Peyer's patch (tissue), 4 donors: ENCODE measurements around the gene ZNF444.
"Not testable (repeated sequence)": the region's sequence is repeated elsewhere in the genome, so short reads cannot be mapped to it uniquely, and the experiment has no call there.

Source experiments
- CTCF ChIP-seq, 6 experiments: fragments of 450-650 bp in 4 of 6; fragments of 200-600 bp in 2 of 6; sonication (generic) in 1 of 6; IDR thresholded peaks; one replicate each; pipeline ENCODE4 v1.5.1; 2017 to 2019; ENCODE audit warnings: antibody characterized with exemption in 6 of 6, mild to moderate bottlenecking in 3 of 6, moderate library complexity in 1 of 6
- POLR2A ChIP-seq, 2 donors: fragments of 450-650 bp; IDR thresholded peaks; one replicate each; pipeline ENCODE4 v1.5.1; 2017; ENCODE audit warnings: antibody characterized with exemption in 2 of 2, mild to moderate bottlenecking in 2 of 2, moderate library complexity in 2 of 2

DNA sequence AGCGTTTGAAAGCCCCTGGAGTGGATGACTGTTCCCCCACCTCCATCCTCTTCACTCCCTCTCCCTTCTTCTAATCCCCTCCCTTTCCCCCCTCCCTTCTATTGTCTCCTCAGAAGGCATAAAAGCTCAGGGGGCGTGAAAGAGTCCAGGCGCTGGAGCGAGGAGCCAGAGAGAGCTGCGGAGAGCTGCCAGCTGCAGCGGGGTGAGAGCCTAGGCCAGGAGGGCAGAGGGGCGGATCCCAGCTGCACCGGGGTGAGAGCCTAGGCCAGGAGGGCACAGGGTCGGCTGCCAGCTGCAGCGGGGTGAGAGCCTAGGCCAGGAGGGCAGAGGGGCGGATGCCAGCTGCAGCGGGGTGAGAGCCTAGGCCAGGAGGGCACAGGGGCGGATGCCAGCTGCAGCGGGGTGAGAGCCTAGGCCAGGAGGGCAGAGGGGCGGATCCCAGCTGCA, 34.8 kb downstream of the ZNF444 start, which contains the start of gene GALP:
- TF ChIP-seq CTCF, POLR2A (IDR thresholded peaks at IDR 0.05): not testable (repeated sequence)
